Stomach (tissue), 9 donors: ENCODE data around the gene TCTN3. TPM values are rescaled to one million over a fixed set of nuclear protein-coding genes. Genes with fewer than 3 reads are reported as not detected.

ENCODE experiments used
- DNase-seq, 2 donors: peaks; one replicate each; pipeline versions ENCODE4 v3.0.0 to v3.0.0-alpha.2; 2013 to 2019
- H3K27ac ChIP-seq, 5 donors: fragments of 200-600 bp in 4 of 5; sonication (generic) in 4 of 5; one replicate each; pipeline ENCODE4 v1.5.1; 2013 to 2019; ENCODE audit warnings: mild to moderate bottlenecking in 1 of 5, moderate library complexity in 1 of 5
- H3K27me3 ChIP-seq, 3 donors: fragments of 200-600 bp; sonication (generic); one replicate each; pipeline ENCODE4 v1.5.1; 2017 to 2019; ENCODE audit warnings: mixed run types in 1 of 3
- H3K36me3 ChIP-seq, 4 donors: fragments of 200-600 bp; sonication (generic); 1 replicate in 3 of 4; 2 replicates in 1 of 4; pipeline ENCODE4 v1.5.1; 2016 to 2019
- H3K4me1 ChIP-seq, 4 donors: fragments of 200-600 bp; sonication (generic); one replicate each; pipeline ENCODE4 v1.5.1; 2016 to 2019
- H3K4me3 ChIP-seq, 4 donors: fragments of 200-600 bp; sonication (generic) in 3 of 4; one replicate each; pipeline ENCODE4 v1.5.1; 2016 to 2019; ENCODE audit warnings: mild to moderate bottlenecking in 1 of 4
- H3K9me3 ChIP-seq, 4 donors: fragments of 200-600 bp; sonication (generic); one replicate each; pipeline ENCODE4 v1.5.1; 2016 to 2019
- EP300 ChIP-seq: sonication (generic); formaldehyde crosslinking; IDR thresholded peaks from one replicate; pipeline ENCODE4 v1.6.1; 2017; ENCODE audit warnings: antibody characterized with exemption
- POLR2A ChIP-seq, 4 donors: fragments of 450-650 bp; IDR thresholded peaks; one replicate each; pipeline ENCODE4 v1.6.1; 2016; ENCODE audit warnings: antibody characterized with exemption in 4 of 4, control low read depth in 2 of 4, mild to moderate bottlenecking in 1 of 4, moderate library complexity in 1 of 4
- POLR2AphosphoS5 ChIP-seq, 3 donors: sonication (generic); formaldehyde crosslinking; IDR thresholded peaks; one replicate each; pipeline ENCODE4 v1.6.1; 2016; ENCODE audit warnings: antibody characterized with exemption in 3 of 3
- WGBS, 5 donors: extraction: QIAGEN DNeasy Blood & Tissue Kit in 3 of 5; methylation state at CpG; one replicate each; pipeline versions ENCODE4 v1.1.5 to v1.1.7; 2013 to 2018; 5-methylcytosine and 5-hydroxymethylcytosine counted together
- intact Hi-C: fragments of 100-400 bp; cut with DNase I; formaldehyde crosslinking; loops from one replicate; pipeline ENCODE4 v1.15.1; 2023; ENCODE audit warnings: low total_unique reads
- polyA plus RNA-seq, 3 donors: library from polyadenylated mRNA; stranded (reverse); fragments of 200-250 nt; gene quantifications; one replicate each; pipeline ENCODE4 v1.2.3, GENCODE V29; 2013
- total RNA-seq, 5 donors: library from RNA; depleted of rRNA; stranded (reverse); fragments of >200 nt; gene quantifications; one replicate each; pipeline versions ENCODE4 v1.1.0 to v1.2.3, GENCODE V29; 2014 to 2016
- TF ChIP-seq, protein P1 (sequence below), 7 experiments: fragments of 450-650 bp in 4 of 7; fragments of 200-600 bp in 3 of 7; sonication (generic) in 3 of 7; IDR thresholded peaks; one replicate each; pipeline ENCODE4 v1.5.1; 2016 to 2019; ENCODE audit warnings: antibody characterized with exemption in 7 of 7, control low read depth in 2 of 7, mild to moderate bottlenecking in 1 of 7
- donor health status: healthy with polysubstance abuse.
- donor health status: Bipolar disorder and iron deficiency.
- donor health status: healthy.

Gene TCTN3
- total and polyA plus RNA-seq, 8 donors = 1.2 to 31.6 (median 9.7) TPM

GRCh38 chr10:95616446-95616845 lies 77.3 kb downstream of the TCTN3 start:
- H3K27ac ChIP-seq = no peak overlapping the region
- no peak for DNase-seq
- TF ChIP-seq EP300 = no peak
- TF ChIP-seq POLR2A (IDR thresholded peaks at IDR 0.05) = no peak
- TF ChIP-seq, protein P1, sequence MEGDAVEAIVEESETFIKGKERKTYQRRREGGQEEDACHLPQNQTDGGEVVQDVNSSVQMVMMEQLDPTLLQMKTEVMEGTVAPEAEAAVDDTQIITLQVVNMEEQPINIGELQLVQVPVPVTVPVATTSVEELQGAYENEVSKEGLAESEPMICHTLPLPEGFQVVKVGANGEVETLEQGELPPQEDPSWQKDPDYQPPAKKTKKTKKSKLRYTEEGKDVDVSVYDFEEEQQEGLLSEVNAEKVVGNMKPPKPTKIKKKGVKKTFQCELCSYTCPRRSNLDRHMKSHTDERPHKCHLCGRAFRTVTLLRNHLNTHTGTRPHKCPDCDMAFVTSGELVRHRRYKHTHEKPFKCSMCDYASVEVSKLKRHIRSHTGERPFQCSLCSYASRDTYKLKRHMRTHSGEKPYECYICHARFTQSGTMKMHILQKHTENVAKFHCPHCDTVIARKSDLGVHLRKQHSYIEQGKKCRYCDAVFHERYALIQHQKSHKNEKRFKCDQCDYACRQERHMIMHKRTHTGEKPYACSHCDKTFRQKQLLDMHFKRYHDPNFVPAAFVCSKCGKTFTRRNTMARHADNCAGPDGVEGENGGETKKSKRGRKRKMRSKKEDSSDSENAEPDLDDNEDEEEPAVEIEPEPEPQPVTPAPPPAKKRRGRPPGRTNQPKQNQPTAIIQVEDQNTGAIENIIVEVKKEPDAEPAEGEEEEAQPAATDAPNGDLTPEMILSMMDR (IDR thresholded peaks at IDR 0.05) = no peak
- no peak for TF ChIP-seq POLR2AphosphoS5 (IDR thresholded peaks at IDR 0.05)
- H3K36me3 ChIP-seq = peaks cover 67 to 96% (median 94%) of the 10 kb centered on the region in 4 donors
- H3K27me3 ChIP-seq = no peaks in the 10 kb centered on the region
- H3K4me3 ChIP-seq = no peak overlapping the region
- H3K9me3 ChIP-seq = no peaks in the 10 kb centered on the region
- 74 to 91% (median 85%) methylated on average over 4 of the region's 4 CpGs for WGBS, 5 donors
- intact Hi-C loops = no loop called here
- peaks cover 0 to 7% (median 0%) of the 10 kb centered on the region in 4 donors for H3K4me1 ChIP-seq

Other genes starting within 250 kb of the TCTN3 start
- gene SORBS1, start 132.6 kb downstream of the TCTN3 start, total RNA-seq = 100 to 1,000 TPM in 4 of 5 donors, 10 to 100 TPM in 1; 44.9 to 713 (median 440) TPM
- 10 to 100 TPM; 34.4 to 94.8 (median 42.0) TPM for gene SORBS1, start 132.6 kb downstream of the TCTN3 start, polyA plus RNA-seq
- gene ALDH18A1, start 37.2 kb downstream of the TCTN3 start, total RNA-seq = 10 to 100 TPM; 26.8 to 87.6 (median 33.9) TPM
- gene ALDH18A1, start 37.2 kb downstream of the TCTN3 start, polyA plus RNA-seq = 10 to 100 TPM; 11.3 to 19.2 (median 16.6) TPM
- 10 to 100 TPM in 4 of 5 donors, 1 to 10 TPM in 1; 4.5 to 56.7 (median 14.0) TPM for gene ENTPD1, start 62.2 kb upstream of the TCTN3 start, total RNA-seq
- gene ENTPD1, start 62.2 kb upstream of the TCTN3 start, polyA plus RNA-seq = 1 to 10 TPM; 3.7 to 6.0 (median 3.8) TPM
- 1 to 10 TPM in 3 of 5 donors, not detected in 2; 1.2 to 9.2 (median 5.1) TPM for gene CC2D2B, start 214.0 kb upstream of the TCTN3 start, total RNA-seq
- under 1 TPM in 2 of 3 donors, not detected in 1; 0.12 to 0.18 TPM for gene CC2D2B, start 214.0 kb upstream of the TCTN3 start, polyA plus RNA-seq